ENCODE measurements around the gene ARHGEF10L.

DNA sequence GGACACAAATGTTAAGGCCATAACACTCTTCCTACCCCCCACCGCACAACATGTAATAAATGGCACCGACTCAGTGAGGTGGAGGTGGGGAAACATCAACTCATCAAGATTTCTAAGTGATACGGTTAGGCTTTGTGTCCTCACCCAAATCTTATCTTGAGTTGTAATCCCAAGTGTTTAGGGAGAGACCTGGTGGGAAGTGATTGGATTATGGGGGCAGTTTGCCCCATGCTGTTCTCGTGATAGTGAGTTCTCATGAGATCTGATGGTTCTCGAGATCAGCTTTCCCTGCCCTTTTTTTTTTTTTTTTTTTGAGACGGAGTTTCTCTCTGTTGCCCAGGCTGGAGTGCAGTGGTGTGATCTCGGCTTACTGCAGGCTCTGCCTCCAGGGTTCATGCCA lies 164.7 kb downstream of the ARHGEF10L start:
- TF ChIP-seq, protein P1, sequence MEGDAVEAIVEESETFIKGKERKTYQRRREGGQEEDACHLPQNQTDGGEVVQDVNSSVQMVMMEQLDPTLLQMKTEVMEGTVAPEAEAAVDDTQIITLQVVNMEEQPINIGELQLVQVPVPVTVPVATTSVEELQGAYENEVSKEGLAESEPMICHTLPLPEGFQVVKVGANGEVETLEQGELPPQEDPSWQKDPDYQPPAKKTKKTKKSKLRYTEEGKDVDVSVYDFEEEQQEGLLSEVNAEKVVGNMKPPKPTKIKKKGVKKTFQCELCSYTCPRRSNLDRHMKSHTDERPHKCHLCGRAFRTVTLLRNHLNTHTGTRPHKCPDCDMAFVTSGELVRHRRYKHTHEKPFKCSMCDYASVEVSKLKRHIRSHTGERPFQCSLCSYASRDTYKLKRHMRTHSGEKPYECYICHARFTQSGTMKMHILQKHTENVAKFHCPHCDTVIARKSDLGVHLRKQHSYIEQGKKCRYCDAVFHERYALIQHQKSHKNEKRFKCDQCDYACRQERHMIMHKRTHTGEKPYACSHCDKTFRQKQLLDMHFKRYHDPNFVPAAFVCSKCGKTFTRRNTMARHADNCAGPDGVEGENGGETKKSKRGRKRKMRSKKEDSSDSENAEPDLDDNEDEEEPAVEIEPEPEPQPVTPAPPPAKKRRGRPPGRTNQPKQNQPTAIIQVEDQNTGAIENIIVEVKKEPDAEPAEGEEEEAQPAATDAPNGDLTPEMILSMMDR (IDR thresholded peaks at IDR 0.05; ENCODE audit: insufficient read depth, low read length) = no peak
- TF ChIP-seq POLR2AphosphoS5 (IDR thresholded peaks at IDR 0.05; ENCODE audit: low read depth) = no peak
- TF ChIP-seq, protein P2, sequence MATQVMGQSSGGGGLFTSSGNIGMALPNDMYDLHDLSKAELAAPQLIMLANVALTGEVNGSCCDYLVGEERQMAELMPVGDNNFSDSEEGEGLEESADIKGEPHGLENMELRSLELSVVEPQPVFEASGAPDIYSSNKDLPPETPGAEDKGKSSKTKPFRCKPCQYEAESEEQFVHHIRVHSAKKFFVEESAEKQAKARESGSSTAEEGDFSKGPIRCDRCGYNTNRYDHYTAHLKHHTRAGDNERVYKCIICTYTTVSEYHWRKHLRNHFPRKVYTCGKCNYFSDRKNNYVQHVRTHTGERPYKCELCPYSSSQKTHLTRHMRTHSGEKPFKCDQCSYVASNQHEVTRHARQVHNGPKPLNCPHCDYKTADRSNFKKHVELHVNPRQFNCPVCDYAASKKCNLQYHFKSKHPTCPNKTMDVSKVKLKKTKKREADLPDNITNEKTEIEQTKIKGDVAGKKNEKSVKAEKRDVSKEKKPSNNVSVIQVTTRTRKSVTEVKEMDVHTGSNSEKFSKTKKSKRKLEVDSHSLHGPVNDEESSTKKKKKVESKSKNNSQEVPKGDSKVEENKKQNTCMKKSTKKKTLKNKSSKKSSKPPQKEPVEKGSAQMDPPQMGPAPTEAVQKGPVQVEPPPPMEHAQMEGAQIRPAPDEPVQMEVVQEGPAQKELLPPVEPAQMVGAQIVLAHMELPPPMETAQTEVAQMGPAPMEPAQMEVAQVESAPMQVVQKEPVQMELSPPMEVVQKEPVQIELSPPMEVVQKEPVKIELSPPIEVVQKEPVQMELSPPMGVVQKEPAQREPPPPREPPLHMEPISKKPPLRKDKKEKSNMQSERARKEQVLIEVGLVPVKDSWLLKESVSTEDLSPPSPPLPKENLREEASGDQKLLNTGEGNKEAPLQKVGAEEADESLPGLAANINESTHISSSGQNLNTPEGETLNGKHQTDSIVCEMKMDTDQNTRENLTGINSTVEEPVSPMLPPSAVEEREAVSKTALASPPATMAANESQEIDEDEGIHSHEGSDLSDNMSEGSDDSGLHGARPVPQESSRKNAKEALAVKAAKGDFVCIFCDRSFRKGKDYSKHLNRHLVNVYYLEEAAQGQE (IDR thresholded peaks at IDR 0.05; ENCODE audit: insufficient replicate concordance, low read depth) = no peak
